ENCODE results near the gene STON2.
"Not testable (repeated sequence)": the region's sequence is repeated elsewhere in the genome, so short reads cannot be mapped to it uniquely, and the experiment has no call there.

Gene STON2, protein sequence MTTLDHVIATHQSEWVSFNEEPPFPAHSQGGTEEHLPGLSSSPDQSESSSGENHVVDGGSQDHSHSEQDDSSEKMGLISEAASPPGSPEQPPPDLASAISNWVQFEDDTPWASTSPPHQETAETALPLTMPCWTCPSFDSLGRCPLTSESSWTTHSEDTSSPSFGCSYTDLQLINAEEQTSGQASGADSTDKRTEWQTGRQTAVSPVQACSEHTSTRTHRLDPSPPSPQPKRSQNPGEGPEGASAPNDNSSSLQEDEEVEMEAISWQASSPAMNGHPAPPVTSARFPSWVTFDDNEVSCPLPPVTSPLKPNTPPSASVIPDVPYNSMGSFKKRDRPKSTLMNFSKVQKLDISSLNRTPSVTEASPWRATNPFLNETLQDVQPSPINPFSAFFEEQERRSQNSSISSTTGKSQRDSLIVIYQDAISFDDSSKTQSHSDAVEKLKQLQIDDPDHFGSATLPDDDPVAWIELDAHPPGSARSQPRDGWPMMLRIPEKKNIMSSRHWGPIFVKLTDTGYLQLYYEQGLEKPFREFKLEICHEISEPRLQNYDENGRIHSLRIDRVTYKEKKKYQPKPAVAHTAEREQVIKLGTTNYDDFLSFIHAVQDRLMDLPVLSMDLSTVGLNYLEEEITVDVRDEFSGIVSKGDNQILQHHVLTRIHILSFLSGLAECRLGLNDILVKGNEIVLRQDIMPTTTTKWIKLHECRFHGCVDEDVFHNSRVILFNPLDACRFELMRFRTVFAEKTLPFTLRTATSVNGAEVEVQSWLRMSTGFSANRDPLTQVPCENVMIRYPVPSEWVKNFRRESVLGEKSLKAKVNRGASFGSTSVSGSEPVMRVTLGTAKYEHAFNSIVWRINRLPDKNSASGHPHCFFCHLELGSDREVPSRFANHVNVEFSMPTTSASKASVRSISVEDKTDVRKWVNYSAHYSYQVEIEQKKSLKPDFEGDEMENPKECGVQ

DNA sequence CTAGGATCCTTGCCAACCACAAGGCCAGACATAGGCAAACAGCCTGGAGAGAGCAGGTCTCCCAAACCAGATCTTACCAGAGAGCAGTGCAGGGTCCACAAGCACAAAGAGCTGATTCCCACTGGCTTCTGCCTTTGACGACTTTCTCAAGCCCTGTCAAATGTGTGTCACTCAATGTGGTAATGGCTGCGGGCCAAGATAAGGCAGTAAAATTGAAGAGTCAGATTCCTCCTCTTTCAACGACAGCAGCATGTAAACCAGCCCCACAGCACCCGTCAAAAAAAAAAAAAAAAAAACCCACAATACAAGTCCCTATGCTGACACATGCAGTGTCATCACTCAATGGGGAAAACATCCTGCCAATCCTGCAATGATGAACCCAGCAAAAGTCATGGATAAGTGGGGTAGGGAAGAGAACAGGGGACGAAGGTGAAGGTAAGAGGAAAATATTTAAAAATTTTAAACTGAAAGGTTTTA, at the start of gene STON2:
STON2 (minus strand) TSS at position 123 of the 477 bp plus-strand sequence. CDS start 1,942 bp downstream, outside the sequence.
- no peak for DNase-seq

DNA sequence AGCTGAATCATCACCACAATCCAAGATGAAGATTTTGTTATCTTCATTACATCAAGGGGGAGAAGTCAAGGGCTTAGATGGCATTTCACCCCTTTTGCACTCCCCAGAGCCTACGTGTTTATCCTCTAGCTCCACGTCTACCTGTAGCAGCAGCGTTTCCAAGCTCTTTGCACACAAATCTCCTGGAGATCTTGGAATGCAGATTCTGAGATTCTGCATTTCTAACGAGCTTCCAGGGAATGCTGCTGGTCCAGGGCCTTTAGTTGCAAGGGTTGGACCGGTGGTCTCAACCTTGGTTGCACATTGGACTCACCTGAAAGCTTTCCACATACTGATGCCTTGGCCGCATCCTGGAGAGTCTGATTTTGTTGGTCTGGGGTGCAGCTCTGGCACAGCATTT, 49.5 kb upstream of the STON2 start:
- DNase-seq, result no peak

DNA sequence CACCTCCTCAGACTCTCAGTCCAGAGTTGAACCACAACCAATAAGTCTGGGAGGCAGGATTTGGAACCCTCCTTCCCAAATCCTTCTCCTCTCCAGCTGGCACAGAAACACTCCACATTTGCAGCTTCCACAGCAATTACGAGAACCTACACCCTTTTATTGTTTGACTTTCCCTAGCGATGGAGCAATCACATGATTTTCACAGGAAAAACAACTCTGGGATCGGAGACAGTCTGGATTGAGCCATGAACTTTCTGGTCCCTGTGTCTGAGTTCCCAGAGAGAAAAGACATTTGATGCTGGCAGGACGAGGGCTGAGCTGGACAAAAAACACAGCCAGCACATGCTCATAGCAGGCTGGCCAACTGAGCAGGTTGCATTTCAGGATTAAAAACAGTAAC, 49.0 kb upstream of the STON2 start:
- no peak for DNase-seq

DNA sequence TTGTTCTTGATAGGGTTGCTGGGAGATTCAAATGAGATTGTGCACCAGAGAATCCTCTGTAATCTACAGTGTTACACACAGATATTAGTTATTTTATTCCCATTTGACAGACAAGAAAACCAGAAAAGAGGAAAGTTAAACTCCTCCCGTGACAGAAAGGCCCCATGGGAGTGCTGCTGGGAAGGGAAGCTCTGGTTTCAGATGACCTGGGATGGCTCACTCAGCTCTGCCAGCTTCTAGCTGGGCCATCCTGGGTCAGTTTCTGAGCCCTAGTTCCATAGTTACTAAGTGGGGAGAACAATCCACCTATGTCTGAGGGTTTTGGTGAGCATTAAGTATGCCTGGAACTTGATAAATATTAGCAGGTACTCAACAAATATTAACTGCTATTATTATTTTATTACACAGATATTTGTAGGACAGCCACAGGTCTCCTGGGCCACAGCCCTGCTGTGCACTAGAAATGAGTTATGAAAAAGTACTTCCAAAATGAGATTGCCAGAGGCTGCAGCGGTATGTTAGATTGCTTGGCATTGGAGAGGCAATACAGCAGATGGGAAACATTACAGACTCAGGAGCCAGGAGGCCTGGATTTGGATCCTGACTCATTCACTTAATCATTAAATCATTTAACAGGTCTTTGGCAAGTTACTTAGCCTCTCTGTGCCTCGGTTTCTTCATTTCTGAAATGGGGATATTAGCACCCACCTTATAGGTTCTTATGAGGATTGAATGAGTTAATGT, 47.1 kb upstream of the STON2 start:
- no peak for DNase-seq

DNA sequence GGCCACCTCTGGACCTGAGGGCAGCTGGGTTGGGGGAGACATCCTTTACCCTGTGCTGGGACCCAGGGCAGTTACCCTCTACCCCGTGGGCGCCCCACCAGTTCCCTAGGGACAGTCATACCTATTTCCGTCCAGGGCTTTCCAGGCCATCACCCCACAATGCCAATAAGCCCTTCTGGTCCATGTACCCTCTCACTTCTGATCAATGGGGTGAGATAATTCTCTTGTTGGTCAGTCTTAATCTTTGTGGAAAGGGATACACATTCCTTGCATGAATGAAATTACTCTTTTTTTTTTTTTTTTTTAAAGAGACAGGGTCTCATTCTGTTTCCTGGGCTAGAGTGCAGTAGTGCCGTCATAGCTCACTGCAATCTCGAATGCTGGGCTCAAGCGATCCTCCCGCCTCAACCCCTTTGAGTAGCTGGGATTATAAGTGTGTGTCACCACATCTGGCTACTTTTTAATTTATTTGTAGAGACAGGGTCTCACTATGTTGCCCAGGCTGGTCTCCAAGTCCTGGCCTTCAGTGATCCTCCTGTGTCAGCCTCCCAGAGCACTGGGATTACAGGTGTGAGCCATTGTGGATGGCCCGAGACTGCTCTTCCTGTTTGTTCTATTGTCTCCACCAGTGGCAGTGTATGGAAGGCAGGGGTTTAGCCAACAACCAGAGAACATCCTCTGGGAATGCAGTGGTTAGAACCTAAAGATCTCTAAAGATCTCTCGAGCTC, 46.3 kb upstream of the STON2 start:
- DNase-seq, result no peak

DNA sequence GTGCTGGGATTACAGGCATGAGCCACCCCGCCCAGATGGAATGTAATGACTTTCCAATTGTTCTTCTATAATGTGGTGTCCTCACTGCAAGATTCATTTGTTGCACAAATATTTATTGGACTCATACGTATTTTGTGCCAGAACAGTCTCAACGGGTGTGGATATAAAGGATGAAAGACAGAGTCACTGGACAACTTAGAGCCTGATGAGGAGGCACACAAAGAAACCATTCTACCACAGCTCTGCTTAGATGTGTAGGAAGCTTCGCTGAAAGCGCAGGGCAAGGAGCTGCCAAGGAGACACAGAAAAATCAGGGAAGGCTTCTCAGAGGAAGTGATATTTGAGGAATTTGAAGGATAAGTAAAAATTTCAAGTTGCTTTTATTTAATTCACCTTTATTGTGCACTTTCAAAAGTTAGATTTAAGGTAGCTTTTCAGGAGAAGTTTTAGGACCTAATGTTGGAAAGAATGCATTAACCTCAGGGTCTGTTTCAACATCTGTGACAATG, 41.6 kb upstream of the STON2 start:
- no peak for DNase-seq

DNA sequence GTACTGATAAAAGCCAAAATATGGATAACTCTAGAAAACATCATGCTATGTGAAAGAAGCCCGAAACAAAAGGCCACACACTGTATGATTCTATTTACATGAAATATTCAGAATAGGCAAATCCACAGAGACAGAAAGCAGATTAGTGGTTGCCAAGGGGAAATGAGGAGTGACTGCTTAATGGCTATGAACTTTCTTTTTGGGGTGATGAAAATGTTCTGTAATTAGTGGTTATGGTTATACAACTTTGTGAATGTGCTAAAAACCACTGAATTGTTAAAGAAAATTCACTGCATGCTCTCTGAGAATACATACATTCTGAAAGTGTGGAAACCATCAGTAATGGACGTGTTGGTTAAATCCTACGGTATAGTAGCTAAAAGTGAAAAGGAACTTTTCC, 39.9 kb upstream of the STON2 start:
- DNase-seq, result no peak

DNA sequence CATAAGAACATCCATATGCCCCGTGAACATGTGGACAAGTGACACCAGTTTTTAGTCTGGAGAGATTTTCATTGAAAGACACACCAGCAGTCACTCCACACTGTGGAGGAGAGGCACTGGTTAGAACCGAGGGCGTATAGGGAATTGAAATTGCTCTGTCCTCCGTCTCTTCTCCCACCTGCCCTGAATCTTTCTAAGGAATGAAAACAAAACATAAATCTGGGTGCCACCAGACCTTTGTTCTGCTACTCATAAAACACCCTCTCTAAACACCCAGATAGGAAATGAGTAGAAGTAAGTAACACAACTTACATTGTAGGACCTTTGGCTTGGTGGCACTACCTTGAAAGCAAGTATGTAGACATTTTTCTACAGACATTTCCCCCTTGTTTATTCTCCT, 37.1 kb upstream of the STON2 start:
- DNase-seq, result no peak

DNA sequence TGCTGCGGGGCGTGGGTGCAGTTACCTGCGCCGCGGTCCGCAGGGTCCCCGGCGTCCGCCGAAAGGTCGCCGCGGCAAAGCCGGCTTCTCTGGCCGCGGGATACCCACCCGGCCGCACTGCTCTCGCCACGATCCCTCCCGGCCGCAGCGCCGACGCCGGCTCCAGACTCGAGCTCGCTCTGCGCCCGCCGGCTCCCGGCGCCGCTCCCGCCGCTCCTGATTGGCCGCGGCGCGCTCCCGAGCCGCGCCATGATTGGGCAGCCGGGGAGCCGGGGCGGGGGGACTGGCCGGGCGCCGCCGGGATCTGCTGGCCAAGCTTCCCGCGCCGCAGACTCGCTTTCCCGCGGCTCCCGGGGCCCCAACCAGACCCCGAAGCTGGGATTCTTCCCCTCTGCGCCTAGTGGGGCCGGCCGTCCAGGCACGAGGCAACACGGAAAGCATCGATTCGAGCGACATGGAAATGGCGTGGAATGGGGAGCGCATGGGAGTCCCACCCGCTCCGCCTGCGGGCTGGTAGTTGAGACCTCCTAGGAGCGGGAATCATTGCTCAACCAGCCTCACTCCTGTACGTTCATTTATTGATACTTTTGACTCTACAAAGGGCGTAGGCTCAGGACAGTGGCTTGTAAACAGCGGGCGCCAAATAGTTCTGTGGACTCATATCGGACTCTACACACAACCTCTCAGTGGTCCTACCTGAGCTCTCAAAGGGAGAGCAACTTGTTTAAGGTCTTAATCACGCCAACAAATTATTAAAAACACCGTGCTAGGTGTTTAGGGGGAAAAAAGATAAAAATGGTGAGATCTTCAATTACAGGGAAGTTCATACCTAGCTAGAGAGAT, 36.4 kb upstream of the STON2 start:
- DNase-seq, result peak; percentile 95

DNA sequence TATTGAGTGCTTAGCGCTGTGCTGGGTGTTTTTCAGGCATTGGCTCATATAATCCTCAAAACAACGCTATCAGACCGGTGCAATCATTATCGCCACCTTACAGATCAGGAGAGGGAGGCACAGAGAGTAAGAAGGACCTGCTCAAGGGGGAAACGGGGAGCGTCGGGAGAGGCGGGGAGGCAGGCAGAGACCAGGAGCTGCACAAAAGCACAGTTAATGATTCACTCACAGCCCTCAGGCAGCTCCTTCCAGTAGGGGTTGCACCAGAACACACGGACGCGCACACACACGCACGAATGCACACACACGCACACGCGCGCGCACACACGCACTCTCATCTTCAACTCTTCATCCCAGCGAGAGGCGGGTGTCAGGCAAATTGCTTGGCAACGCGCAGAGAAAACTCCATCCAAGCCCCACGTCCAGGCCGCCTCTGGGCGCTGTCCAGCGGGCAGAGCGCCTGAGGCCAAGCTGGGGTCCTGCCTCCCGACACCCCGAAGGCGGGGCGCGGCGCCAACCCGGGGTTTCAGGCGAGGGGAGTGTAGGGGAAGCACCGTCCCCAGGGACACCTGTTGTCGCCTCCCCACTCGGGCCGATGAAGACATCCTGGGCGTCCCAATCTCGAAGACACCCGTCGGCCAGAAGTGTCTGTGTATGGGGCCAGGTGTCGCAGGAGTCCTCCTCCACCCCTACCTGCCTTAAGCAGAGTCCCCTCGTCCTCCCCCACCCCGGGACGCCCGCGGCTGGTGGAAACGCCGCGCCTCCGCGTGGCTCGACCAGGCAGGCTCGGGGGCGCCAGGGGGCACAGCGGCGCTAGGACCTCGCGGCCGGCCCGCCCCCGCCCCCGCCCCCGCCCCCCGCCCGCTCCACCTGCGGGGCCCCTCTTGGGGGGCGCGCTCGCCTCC, 35.5 kb upstream of the STON2 start:
- peak; percentile 94 for DNase-seq

DNA sequence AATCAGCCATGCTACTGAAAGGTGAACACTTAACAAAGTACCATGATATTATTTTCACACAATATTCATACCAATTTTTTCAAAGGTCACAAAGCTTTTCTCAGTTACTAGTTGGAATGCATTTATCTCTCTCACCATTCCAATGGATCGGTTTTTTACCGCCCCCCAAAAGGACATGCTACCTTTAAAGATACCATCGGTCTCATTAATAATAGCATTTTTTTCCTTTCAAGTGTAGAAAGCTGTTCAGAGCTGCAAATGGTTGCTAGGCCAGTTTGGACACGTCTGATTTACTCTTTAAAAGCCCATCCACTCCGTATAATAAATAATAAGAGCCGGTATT, 34.9 kb upstream of the STON2 start:
- no peak for DNase-seq

DNA sequence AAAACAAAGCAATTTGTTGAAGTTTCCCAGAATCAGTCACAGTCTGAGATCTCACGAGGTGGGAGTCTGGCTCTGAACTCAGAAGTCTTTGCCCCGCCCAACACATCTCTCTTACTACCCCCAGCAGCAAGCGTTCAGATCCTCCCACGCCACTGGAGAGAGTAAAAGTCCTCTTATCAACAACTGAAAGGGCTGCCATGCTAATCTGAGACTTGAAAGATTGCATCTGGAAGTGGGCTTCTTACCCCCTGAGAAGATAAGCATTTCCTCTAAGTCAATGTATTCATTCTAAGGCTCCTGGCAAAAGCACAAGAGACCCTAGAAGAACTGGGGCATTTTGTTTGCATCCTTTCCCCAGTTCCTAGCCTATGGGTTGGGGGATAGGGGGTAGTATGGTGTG, 34.1 kb upstream of the STON2 start:
- DNase-seq, result peak; percentile 19

DNA sequence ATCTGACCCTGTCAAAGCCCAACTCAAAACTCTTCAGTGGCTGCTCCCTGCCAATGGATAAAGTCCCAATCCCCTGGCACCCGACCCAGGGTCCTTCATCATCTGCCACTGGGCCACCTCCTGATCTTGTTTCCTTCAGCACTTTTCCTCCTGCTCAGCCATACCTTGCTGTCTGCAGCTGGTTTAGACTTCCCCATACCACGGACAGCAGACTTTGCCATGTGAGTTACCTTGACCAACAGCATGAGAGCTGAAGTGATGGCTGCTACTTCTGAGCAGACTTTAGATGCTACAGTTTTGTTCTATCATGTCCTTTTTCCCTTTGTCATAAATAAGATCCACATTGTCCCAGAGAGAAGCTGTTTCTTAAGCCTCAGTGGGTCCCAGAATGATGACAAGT, 33.3 kb upstream of the STON2 start:
- DNase-seq, result no peak

DNA sequence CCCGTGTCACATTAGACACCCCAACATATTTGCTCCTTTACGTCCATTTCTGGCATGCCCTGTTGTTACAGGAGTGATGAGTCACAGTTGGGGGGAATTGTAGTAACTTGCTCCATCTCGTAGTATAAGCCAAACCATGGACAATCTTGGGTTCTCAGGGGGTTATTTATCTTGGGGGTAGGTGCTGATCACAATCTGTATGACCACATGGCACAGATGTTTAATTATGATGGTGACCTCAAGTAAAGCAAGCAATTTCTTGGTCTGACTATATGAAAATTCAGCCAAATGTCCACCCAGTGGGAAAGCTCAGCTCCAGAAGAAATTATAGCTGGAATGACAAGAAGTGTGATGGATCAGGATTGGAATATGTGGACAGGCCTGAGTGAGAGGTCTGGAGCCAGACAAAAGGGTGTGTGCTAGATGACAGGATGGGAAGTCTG, 32.1 kb upstream of the STON2 start:
- DNase-seq, result no peak

DNA sequence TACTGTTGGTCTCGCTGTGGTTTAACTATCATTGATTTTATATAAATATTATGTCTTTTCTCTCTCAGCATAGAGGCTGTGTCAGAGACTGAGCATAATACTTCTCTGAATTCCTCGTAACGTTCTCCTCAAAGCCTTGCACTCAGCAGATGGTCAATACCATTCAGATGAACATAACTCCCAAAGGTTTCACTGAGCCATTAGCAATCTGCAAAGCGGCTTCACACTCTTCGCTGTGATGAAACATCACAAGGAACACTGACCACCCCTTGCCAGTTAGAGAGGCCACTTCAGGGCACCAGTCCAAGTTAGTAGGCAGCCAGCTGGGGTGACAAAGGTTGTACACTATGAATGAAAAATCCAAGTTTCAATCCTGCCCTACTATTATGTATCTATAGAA, 30.1 kb upstream of the STON2 start:
- no peak for DNase-seq

DNA sequence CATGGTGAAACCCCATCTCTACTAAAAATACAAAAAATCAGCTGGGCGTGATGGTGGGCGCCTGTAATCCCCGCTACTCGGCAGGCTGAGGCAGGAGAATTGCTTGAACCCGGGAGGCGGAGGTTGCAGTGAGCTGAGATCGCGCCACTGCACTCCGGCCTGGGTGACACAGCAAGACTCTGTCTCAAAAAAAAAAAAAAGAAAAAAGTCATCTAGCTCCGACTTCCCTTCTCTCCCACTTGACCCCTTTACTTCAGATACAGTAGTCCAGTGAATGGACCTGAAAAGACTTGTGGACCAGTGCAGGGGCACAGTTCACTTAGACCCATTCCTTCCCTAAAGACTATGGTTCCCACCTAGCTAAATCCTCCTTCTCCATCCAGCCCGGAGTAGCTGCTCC, 29.6 kb upstream of the STON2 start:
- DNase-seq, result not testable (repeated sequence)

DNA sequence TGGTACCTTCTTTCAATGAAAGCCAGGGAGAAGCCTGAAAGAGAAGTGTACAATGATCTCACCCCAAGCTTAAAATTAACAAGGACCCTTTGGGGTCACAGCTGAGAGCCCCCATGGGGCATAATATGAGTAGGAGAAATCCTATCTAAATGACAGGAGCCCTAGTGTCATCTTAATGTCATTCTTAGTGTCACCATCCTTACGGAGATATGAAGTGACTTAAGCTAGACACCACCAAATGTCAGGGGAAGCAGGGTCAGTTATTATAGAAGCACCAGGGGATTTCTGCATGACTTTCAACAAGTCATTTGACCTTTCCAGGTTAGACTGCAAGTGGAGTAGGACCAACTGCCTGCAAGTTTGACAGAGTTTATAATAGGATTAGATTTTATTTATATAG, 28.9 kb upstream of the STON2 start:
- DNase-seq, result no peak

DNA sequence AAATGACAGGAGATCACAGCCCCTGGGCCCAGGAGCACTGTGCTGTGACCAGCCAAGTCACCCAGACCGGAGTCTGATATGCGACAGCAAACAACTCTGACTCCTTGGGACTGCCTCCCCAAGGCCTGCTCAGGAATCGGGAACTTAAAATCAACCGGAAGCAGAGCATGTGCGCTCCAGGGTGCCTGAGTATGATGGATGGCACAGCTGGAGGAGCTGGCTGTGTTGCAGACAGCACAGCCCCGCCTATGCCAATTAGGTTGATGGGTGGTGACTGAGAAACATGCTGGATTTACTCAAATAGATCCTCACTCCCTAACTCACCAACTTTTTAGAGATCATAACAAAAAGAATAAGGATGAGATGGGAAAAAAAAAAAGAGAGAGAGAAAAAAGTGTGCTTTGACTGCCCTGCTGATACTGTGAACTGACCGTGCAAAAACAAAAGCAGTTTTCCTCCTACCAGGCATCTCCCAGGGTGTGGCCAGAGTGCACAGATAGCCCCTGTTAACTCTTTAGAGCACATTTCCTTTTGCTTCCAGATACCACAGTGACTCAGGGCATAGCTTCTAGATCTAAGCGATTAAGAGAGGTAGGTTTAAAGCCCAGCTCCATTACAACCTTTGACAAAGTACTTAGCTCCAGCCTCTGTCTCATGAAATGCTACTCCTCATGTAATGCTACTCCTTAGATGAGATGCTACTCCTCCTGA, 27.4 kb upstream of the STON2 start:
- DNase-seq, result peak; percentile 74

DNA sequence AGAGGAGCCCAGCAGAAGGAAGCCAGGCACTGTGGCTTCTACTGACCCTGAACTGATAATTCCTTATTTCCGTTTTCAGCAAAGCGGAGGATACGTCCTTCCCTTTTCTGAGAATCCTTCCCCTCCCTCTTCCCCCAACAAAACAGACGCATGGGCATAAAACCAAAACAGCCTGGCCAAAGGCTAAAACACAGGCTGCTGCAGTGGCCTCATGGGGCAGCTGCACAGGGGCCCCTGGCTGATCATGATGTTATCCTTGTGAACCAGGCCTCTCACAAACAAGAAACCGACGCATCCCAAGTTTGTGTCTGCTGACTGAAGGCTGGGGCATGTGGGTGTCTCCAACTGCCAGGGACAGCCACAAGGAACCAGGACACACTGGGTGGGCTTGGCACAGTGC, 23.4 kb upstream of the STON2 start:
- DNase-seq, result no peak
